OCI-LY1 (cell line): ENCODE data around the gene PLEKHA7.

Experiments used
- CTCF ChIP-seq: fragments of 200-600 bp; sonication (generic), shearing (Covaris generic); IDR thresholded peaks from 2 replicates; pipeline ENCODE4 v1.5.1; 2017; ENCODE audit warnings: mild to moderate bottlenecking, antibody characterized with exemption, low read length, moderate library complexity, mixed read lengths
- EZH2 ChIP-seq: fragments of 200-600 bp; sonication (generic), shearing (Covaris generic); IDR thresholded peaks from 2 replicates; pipeline ENCODE4 v1.8.0; 2017; ENCODE audit warnings: borderline replicate concordance, mixed run types, mild to moderate bottlenecking, antibody characterized with exemption, low read length, moderate library complexity, mixed read lengths

- TF ChIP-seq CTCF (no peak), EZH2 (no peak)
Measured at GRCh38 chr11:16909359-16910035, 104.7 kb downstream of the PLEKHA7 start.
